ENCODE measurements around the gene ATG101.

DNA sequence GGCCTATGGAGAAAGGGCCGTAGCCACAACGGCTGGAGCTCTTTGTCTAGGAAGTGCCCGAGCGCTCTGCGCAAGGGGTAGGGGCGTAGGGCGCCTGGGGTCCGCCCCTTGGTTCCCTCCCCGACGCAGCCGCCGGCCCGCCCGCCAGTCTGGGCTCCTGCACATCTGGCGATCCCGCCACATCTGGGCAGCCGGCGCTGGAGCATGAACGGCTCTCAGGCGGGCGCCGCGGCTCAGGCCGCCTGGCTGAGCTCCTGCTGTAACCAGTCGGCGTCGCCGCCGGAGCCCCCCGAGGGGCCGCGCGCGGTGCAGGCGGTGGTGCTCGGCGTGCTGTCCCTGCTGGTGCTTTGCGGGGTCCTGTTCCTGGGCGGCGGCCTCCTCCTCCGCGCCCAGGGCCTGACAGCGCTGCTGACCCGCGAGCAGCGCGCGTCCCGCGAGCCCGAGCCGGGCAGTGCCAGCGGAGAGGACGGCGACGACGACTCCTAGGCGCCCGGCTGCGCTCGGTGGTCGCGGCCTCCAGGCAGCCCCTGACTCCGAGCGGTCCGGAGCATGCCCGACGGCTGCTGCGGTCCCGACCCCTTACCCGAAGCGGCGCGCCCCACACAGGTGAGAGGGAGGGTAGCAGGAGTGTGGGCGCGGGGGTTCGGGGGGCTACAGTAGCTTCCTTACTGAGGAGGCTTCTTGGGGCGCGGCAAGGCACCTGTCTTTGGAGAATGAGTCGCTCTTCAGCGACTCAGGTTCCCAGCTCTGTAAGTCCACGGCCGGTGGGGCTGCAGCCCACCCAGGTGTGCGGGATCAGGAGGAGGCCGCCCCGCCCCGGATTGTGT lies 10.0 kb downstream of the ATG101 start, which contains the start of gene SMIM41:
- TF ChIP-seq, protein P1, sequence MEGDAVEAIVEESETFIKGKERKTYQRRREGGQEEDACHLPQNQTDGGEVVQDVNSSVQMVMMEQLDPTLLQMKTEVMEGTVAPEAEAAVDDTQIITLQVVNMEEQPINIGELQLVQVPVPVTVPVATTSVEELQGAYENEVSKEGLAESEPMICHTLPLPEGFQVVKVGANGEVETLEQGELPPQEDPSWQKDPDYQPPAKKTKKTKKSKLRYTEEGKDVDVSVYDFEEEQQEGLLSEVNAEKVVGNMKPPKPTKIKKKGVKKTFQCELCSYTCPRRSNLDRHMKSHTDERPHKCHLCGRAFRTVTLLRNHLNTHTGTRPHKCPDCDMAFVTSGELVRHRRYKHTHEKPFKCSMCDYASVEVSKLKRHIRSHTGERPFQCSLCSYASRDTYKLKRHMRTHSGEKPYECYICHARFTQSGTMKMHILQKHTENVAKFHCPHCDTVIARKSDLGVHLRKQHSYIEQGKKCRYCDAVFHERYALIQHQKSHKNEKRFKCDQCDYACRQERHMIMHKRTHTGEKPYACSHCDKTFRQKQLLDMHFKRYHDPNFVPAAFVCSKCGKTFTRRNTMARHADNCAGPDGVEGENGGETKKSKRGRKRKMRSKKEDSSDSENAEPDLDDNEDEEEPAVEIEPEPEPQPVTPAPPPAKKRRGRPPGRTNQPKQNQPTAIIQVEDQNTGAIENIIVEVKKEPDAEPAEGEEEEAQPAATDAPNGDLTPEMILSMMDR (IDR thresholded peaks at IDR 0.05), result no peak
- no peak for TF ChIP-seq POLR2A (IDR thresholded peaks at IDR 0.05)

Measured in uterus (tissue), 2 donors.